GM12891 (cell line): ENCODE data around the gene CCDC89.

Source experiments
- DNase-seq: peaks from one replicate; pipeline ENCODE4 v3.0.0; 2011; ENCODE audit warnings: low spot score; ENCODE audit not compliant: insufficient read length
- FAIRE-seq: peaks from 2 replicates; lab custom pipeline; 2011; peaks lifted over from hg19 to GRCh38; lab: Jason Lieb, UNC
- PAX5 ChIP-seq: IDR thresholded peaks from 2 replicates; pipeline ENCODE4 v1.6.1; 2011; ENCODE audit warnings: low read length, moderate library complexity, mild to moderate bottlenecking; ENCODE audit not compliant: insufficient read depth, severe bottlenecking
- POLR2A ChIP-seq: IDR thresholded peaks from 2 replicates; pipeline ENCODE4 v1.6.1; 2011; ENCODE audit warnings: low read depth, low read length, control low read depth
- POLR2AphosphoS5 ChIP-seq: IDR thresholded peaks from 2 replicates; pipeline ENCODE4 v1.6.1; 2011; ENCODE audit warnings: low read depth, low read length, control low read depth
- POU2F2 ChIP-seq: IDR thresholded peaks from 2 replicates; pipeline ENCODE4 v1.6.1; 2011; ENCODE audit warnings: low read depth, mild to moderate bottlenecking, control low read depth, low read length, moderate library complexity
- SPI1 ChIP-seq: IDR thresholded peaks from 2 replicates; pipeline ENCODE4 v1.6.1; 2011; ENCODE audit warnings: low read depth, low read length, control low read depth
- TAF1 ChIP-seq: IDR thresholded peaks from 2 replicates; pipeline ENCODE4 v1.6.1; 2011; ENCODE audit warnings: low read depth, low read length, control low read depth

CCDC89 gene

GRCh38 chr11:85712953-85713352 lies 27.0 kb upstream of the CCDC89 start:
- TF ChIP-seq PAX5 (no peak), POLR2A (no peak), POU2F2 (no peak), TAF1 (no peak), POLR2AphosphoS5 (no peak), SPI1 (no peak)
- FAIRE-seq: no peak
- no peak for DNase-seq

DNA sequence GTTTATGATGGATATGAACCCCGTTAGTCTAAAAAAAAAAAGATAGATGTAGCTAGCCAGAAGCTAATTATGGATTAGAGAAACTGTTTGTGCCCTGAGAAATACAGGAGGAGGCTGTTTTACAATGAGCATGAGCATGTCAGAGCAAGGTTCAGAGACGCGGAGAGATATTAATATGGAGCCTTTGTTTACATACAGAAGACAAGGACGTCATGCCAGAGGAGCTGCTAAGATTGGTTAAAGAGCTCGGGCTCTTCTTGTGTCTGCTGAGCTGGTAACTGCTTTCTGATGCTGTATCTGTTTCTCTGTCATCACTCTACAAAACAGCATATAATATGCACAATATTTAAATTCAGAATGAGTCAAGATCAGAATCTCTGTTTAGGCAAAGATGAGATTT lies 24.9 kb upstream of the CCDC89 start:
- no peak for TF ChIP-seq POU2F2
- no peak for TF ChIP-seq POLR2AphosphoS5
- TF ChIP-seq PAX5: no peak
- no peak for TF ChIP-seq SPI1
- TF ChIP-seq POLR2A: no peak
- TF ChIP-seq TAF1: no peak
- FAIRE-seq (no peak), DNase-seq (no peak)

- DNase-seq (no peak), FAIRE-seq (no peak)
- TF ChIP-seq SPI1: no peak
- no peak for TF ChIP-seq TAF1
- TF ChIP-seq PAX5: no peak
- TF ChIP-seq POU2F2: no peak
- TF ChIP-seq POLR2AphosphoS5: no peak
- no peak for TF ChIP-seq POLR2A
Observed at GRCh38 chr11:85709941-85710702, 24.1 kb upstream of the CCDC89 start.

DNA sequence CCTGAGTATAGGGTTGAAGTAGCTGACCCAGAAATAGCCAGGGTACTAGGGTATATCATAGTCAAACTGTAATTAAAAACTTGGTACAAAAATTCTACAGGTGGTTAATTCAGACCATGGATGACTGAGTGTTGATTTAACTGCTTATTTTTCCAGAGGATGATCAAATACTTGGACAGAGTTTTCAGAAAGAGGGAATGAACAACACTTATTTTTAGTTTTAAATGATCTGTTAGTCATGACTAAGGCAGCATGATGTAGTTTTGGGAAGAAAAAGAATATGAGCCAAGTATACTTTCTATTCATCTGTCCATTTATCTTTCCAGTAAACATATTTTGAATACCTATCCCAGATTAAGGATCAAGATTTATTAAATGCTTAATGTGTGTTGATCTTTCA lies 19.8 kb upstream of the CCDC89 start:
- no peak for TF ChIP-seq PAX5
- TF ChIP-seq SPI1: no peak
- no peak for TF ChIP-seq POLR2A
- TF ChIP-seq POLR2AphosphoS5: no peak
- no peak for TF ChIP-seq TAF1
- TF ChIP-seq POU2F2: no peak
- DNase-seq: no peak
- no peak for FAIRE-seq

- FAIRE-seq: no peak
- no peak for DNase-seq
- TF ChIP-seq TAF1 (no peak), PAX5 (no peak), POLR2A (no peak), SPI1 (no peak), POU2F2 (no peak), POLR2AphosphoS5 (no peak)
Observed at GRCh38 chr11:85704967-85705366, 19.0 kb upstream of the CCDC89 start.

GRCh38 chr11:85699957-85700741 lies 14.2 kb upstream of the CCDC89 start:
- no peak for FAIRE-seq

GRCh38 chr11:85698195-85698594 lies 12.2 kb upstream of the CCDC89 start:
- DNase-seq: no peak
- FAIRE-seq: no peak
- no peak for TF ChIP-seq SPI1
- TF ChIP-seq POU2F2: no peak
- no peak for TF ChIP-seq TAF1
- no peak for TF ChIP-seq POLR2AphosphoS5
- no peak for TF ChIP-seq PAX5
- TF ChIP-seq POLR2A: no peak

More at GRCh38 chr11:85699957-85700741, 14.2 kb upstream of the CCDC89 start:
- no peak for DNase-seq
- TF ChIP-seq POLR2AphosphoS5: no peak
- TF ChIP-seq POU2F2: no peak
- no peak for TF ChIP-seq PAX5
- TF ChIP-seq POLR2A: no peak
- TF ChIP-seq TAF1: no peak
- TF ChIP-seq SPI1: no peak

DNA sequence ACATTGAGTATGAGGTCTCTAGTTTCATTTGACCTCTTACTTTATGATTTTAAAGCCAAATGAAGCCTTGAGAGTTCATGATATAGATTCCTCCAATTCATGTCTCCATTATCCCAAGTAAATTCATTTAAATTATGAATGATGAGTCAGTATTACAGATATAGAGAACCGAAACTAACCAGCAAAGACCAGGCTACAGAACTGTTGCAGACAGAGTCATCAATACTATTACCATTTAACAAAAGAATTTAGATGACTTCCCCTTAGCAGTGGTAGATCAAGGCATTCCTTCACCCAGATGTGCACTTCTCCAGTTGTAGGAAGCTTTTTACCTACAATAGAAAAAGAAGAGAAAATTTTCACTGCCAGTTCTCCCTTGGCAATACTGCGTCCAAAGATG lies 11.8 kb upstream of the CCDC89 start:
- FAIRE-seq: no peak
- DNase-seq: no peak
- TF ChIP-seq POU2F2 (no peak), PAX5 (no peak)

GRCh38 chr11:85695546-85695945 lies 9.6 kb upstream of the CCDC89 start:
- DNase-seq (no peak), FAIRE-seq (no peak)

More at GRCh38 chr11:85695546-85695945, 9.6 kb upstream of the CCDC89 start:
- TF ChIP-seq PAX5 (no peak), POU2F2 (no peak), TAF1 (no peak), SPI1 (no peak), POLR2AphosphoS5 (no peak), POLR2A (no peak)
